GM18517 (cell line): Measurements from ENCODE around the gene ADAMTS15.

Experiments used
- ATAC-seq: cut with Tn5 transposase; IDR thresholded peaks from one replicate; pipeline ENCODE4 v1.9.1; 2021; ENCODE audit warnings: mild to moderate bottlenecking, moderate library complexity; ENCODE audit not compliant: unreplicated experiment

Gene ADAMTS15

GRCh38 chr11:130418210-130418609 lies 30.2 kb upstream of the ADAMTS15 start:
- ATAC-seq = no peak

- ATAC-seq = no peak
Observed at GRCh38 chr11:130418756-130419155, 29.7 kb upstream of the ADAMTS15 start.

- no peak for ATAC-seq
Observed at GRCh38 chr11:130420478-130421198, 27.8 kb upstream of the ADAMTS15 start.

DNA sequence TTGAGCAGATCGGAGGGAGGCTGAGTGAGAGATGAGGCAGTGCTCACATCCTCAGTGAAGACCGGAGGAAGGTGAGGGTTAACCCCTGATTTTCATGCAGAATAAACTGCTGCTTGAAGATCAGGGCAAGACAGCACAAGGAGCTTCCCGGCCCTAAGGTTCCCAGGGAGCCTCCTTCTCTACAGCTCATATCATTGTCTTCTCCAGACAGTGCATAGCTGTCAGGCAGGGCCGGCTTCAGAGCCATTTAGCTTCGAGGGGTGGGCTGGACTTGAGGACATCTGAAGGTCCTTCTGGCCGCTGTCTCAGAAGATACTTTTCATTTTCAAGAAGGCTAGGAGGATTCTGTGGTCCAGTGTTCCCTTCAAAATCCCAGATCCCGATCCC lies 27.3 kb upstream of the ADAMTS15 start:
- no peak for ATAC-seq

DNA sequence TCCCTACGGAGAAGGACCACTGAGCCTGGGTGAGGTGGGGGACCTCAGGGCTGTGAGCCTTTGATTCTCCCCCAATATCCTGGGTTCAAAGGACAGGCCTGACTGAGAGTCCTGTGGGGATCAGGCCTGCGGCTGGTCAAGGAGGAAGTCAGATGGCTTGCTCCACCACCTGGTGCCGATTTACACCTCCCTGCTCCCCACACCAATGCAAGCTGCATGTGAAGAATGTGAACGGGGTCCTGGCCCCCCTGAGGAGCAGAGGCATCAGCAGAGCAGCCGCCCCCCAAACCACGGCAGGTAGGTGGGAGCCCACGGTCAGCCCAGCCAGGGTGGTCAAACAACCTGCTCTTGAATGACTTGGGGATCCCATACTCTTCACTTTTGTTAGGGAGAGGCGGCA lies 26.7 kb upstream of the ADAMTS15 start:
- no peak for ATAC-seq

GRCh38 chr11:130422251-130422995 lies 26.0 kb upstream of the ADAMTS15 start:
- ATAC-seq = no peak

- ATAC-seq = no peak
Observed at GRCh38 chr11:130423541-130424142, 24.8 kb upstream of the ADAMTS15 start.

DNA sequence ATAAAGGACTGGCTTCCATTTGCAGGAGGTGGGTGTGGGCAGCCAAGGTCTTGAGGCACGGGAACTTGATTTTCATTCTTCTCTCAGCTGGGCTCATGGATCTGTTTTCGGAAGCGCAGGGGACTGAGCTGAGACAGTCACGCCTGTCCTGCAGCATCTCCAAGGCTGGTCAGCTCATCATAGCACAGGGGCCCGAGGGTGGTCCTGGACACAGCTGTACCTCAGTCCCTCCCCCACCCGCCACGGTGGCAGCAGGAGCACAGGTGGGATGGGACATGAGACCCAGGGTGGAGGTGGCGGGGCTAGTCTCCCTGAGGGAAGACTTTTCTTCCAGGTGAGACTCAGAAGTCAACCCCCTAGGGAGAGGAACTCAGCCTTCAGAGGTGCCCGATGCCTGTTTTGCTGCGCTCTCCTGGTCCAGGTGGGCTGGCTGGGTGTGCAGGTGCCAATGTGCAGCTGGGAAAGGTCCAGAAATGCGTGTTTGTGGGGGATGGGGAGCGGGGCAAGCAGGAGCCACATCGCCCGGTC lies 23.8 kb upstream of the ADAMTS15 start:
- ATAC-seq = no peak

- no peak for ATAC-seq
Observed at GRCh38 chr11:130425156-130425555, 23.3 kb upstream of the ADAMTS15 start.

DNA sequence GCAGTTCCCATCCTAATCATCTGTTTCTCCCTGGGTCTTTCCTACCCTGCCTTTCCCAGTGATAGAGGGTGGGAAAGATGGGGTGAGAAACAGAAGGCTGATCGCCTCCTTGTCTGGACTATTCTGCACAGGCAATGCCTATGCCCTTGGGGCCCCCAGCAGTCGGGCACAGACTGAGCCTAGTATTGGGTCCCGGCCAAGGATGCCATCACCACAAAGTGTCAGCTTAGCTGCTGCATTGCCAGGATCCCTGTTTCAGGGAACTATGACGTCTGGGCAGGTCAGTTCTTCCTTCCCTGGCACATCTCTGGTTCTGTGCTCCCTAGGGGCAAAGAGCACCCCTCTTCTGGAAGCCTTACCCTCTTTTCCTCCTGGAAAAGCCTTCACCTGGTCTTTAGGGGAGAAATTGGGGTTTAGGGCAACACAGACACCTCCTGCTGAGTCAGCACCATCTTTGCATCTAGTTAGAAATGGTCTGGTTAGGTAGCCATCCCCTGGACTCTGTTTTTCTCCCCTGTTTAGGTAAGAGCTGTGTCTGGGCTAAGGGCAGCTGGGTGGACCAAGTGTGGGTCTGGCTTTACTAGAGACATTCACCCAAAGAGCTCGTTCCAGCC lies 22.1 kb upstream of the ADAMTS15 start:
- no peak for ATAC-seq

DNA sequence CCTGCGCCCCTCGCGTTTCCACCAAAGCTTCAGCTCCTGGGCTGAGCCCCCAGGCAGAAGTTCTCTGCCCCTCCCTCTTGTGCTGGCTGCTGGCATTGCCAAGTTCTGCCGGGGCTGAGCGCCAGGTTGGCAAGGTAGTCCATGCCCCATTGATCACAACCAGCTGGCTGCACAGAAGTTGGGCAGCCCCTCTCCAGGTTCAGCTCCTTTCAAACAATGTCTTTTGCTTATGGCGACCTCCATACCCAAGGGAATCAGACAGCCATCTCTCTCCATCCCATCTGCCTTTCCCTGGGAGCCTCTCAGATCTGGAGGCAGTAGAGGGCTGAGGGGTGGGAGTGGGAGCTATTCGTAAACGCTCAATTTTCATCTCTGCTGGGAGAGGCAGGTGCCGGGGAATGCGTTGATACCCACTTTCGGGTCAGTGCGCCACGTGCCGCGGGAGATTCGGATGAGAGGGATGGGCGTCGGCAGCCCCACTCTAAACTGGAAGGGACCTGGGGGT lies 21.6 kb upstream of the ADAMTS15 start:
- no peak for ATAC-seq

- no peak for ATAC-seq
Observed at GRCh38 chr11:130427581-130428315, 20.7 kb upstream of the ADAMTS15 start.

- ATAC-seq = no peak
Observed at GRCh38 chr11:130428316-130429119, 19.9 kb upstream of the ADAMTS15 start, which contains the start of gene ADAMTS8. TSS of gene ADAMTS8 (minus strand) at chr11:130428609. CDS start at chr11:130428286, 323 bp downstream.

DNA sequence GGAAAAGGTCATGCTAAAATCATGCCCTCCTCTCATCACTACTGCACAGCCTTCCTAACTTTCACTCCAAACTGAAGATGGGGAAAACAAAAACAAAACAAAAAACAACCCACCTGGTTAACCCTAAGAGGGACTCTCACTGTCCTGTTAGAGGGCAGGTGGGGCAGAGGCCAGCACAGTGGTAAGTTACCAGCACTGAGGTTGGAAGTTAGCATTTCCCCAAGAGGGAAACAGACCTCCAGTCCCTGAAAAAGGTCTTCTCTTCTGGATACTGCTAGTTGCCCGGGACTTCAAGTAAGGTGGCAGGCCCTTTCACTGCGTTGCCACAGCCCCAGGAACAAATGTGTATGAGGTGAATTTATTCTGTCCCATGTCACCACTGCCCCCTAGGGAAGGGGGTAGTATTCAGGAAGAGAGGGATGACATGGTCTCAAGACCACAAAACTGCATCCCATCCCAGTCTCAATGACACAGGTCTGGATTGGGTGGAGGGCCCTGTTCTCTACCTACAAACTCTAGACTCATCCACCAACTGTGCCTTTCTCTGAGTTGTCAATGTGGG lies 19.2 kb upstream of the ADAMTS15 start:
- no peak for ATAC-seq

DNA sequence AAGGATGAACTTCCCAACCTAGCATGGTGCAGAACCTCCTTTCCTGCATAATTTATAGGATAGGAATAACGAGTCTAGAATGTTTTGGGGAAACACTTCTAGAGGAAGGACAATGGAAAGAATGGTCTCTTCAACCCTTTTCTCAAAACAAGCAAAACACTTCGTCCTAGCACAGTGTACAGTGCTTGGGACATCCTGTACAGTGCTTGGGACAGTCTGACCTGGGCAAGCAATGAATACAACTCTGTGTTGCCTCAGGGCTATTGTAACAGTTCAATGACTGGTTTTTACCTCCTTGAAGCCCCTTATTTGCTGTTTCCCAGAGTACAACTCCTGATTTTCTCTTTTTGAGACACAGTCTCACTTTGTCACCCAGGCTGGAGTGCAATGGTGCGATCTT lies 18.5 kb upstream of the ADAMTS15 start:
- ATAC-seq = no peak

GRCh38 chr11:130431331-130431773 lies 17.1 kb upstream of the ADAMTS15 start:
- peak; percentile 44 for ATAC-seq

- ATAC-seq = no peak
Observed at GRCh38 chr11:130431801-130432200, 16.6 kb upstream of the ADAMTS15 start.

GRCh38 chr11:130433357-130433756 lies 15.1 kb upstream of the ADAMTS15 start:
- no peak for ATAC-seq
